K562 (cell line): Measurements from ENCODE around the gene NCL. TPM values are rescaled to one million over a fixed set of nuclear protein-coding genes. Genes with fewer than 3 reads are reported as not detected.

Experiments
- ATAC-seq: fragments of 200-7000 bp; cut with Tn5 transposase; 3 replicates; pipeline ENCODE4 v1.9.1; 2020; ENCODE audit warnings: moderate library complexity
- BruUV-seq: library from RNA; stranded (reverse); fragments of 400-500 nt; replicated peaks from 2 replicates; lab custom pipeline; 2021; lab: Mats Ljungman, UMichigan
- CTCF ChIA-PET: fragments of 300-600 bp; formaldehyde crosslinking; extraction: SDS; loops from one replicate; lab custom pipeline; 2021; ENCODE audit warnings: low intra/inter-chr PET ratio; lab: Yijun Ruan, JAX
- POLR2A ChIA-PET: fragments of 300-600, 350-650 bp; sonication (Branson Sonifier 250); formaldehyde crosslinking; extraction: SDS; loops from one replicate; lab custom pipeline; 2021; ENCODE audit warnings: antibody characterized with exemption, inconsistent platforms; lab: Yijun Ruan, JAX
- DNase-seq, 4 experiments: peaks; one replicate each; pipeline versions ENCODE4 v3.0.0 to v3.0.0-alpha.2; 2011 to 2018; ENCODE audit warnings: low spot score in 3 of 4, mixed read lengths in 3 of 4; ENCODE audit errors: extremely low read depth in 1 of 4
- FAIRE-seq: peaks from 2 replicates; lab custom pipeline; 2011; peaks lifted over from hg19 to GRCh38; lab: Jason Lieb, UNC
- H2AFZ ChIP-seq: 2 replicates; pipeline ENCODE4 v1.6.0; 2011; ENCODE audit warnings: low read depth, low read length, control low read depth, inconsistent platforms
- H3K27ac ChIP-seq: fragments of 200-600 bp; 3 replicates; pipeline ENCODE4 v1.8.0; 2011; ENCODE audit warnings: low read depth, mild to moderate bottlenecking, control low read depth, inconsistent platforms, low read length, moderate library complexity, mixed read lengths; ENCODE audit errors: extremely low read depth
- H3K27me3 ChIP-seq, 2 experiments: fragments of 300-600 bp in 1 of 2; 2 replicates in 1 of 2; 3 replicates in 1 of 2; pipeline versions ENCODE4 v1.6.0 to v1.8.0; 2011; ENCODE audit warnings: inconsistent platforms in 2 of 2, low read length in 2 of 2, mild to moderate bottlenecking in 1 of 2, mixed read lengths in 1 of 2, moderate library complexity in 1 of 2; ENCODE audit not compliant: control insufficient read depth in 2 of 2, insufficient read depth in 2 of 2
- H3K36me3 ChIP-seq: fragments of 300-600 bp; 3 replicates; pipeline ENCODE4 v1.8.0; 2011; ENCODE audit warnings: mild to moderate bottlenecking, low read length, inconsistent platforms; ENCODE audit not compliant: control insufficient read depth, insufficient read depth
- H3K4me1 ChIP-seq, 2 experiments: fragments of 200-600 bp in 1 of 2; replicated peaks in 1 of 2; 2 replicates in 1 of 2; 3 replicates in 1 of 2; pipeline versions ENCODE4 v1.5.1 to v1.8.0; 2011; ENCODE audit warnings: inconsistent platforms in 2 of 2, low read length in 2 of 2, mild to moderate bottlenecking in 1 of 2, mixed read lengths in 1 of 2, moderate library complexity in 1 of 2; ENCODE audit not compliant: control insufficient read depth in 2 of 2, insufficient read depth in 2 of 2
- H3K4me2 ChIP-seq: 2 replicates; pipeline ENCODE4 v1.6.1; 2011; ENCODE audit warnings: low read length, control low read depth, inconsistent platforms, mixed read lengths; ENCODE audit not compliant: insufficient read depth
- H3K4me3 ChIP-seq: fragments of 200-600 bp; sonication (generic), shearing (Covaris generic); 2 replicates; pipeline ENCODE4 v1.5.1; 2016; ENCODE audit warnings: control low read depth, inconsistent platforms
- H3K79me2 ChIP-seq: fragments of 200-600 bp; 3 replicates; pipeline ENCODE4 v1.8.0; 2011; ENCODE audit warnings: low read length, inconsistent platforms; ENCODE audit not compliant: control insufficient read depth, insufficient read depth
- H3K9ac ChIP-seq, 2 experiments: 2 replicates each; pipeline versions ENCODE4 v1.6.0 to v1.6.1; 2011; ENCODE audit warnings: low read depth in 2 of 2, low read length in 2 of 2, control low read depth in 1 of 2, inconsistent platforms in 1 of 2, mild to moderate bottlenecking in 1 of 2, mixed read lengths in 1 of 2; ENCODE audit not compliant: insufficient read depth in 1 of 2
- H3K9me1 ChIP-seq: one replicate; pipeline ENCODE4 v1.6.0; 2011; ENCODE audit warnings: inconsistent platforms, mild to moderate bottlenecking, low read length, moderate library complexity; ENCODE audit not compliant: control insufficient read depth, insufficient read depth
- H3K9me3 ChIP-seq: replicated peaks from 2 replicates; pipeline ENCODE4 v1.5.1; 2011; ENCODE audit warnings: low read depth, low read length, inconsistent platforms; ENCODE audit not compliant: control insufficient read depth, insufficient read depth
- H4K20me1 ChIP-seq: replicated peaks from 2 replicates; pipeline ENCODE4 v1.6.1; 2011; ENCODE audit warnings: low read length, inconsistent platforms, mixed read lengths; ENCODE audit not compliant: control insufficient read depth, insufficient read depth
- CBFB ChIP-seq: sonication (generic); formaldehyde crosslinking; IDR thresholded peaks from 2 replicates; pipeline ENCODE4 v1.4.0; 2020; ENCODE audit warnings: mild to moderate bottlenecking, missing genetic modification reagents
- CCAR2 ChIP-seq: fragments of 200-400 bp; formaldehyde crosslinking; IDR thresholded peaks from 2 replicates; pipeline ENCODE4 v1.6.1; 2017; ENCODE audit warnings: mild to moderate bottlenecking, low read depth, low read length
- CHD2 ChIP-seq: IDR thresholded peaks from 2 replicates; pipeline ENCODE4 v1.6.1; 2011; ENCODE audit warnings: low read depth, low read length
- E4F1 ChIP-seq: fragments of 250-450 bp; sonication (Bioruptor Pico); IDR thresholded peaks from 2 replicates; pipeline ENCODE4 v1.5.0; 2021; ENCODE audit warnings: mild to moderate bottlenecking, borderline replicate concordance
- ID3 ChIP-seq, 2 experiments: fragments of 250-450 bp in 1 of 2; fragments of 450-650 bp in 1 of 2; sonication (Bioruptor Pico) in 1 of 2; IDR thresholded peaks; 2 replicates each; pipeline versions ENCODE4 v1.6.1 to v1.8.0; 2016 to 2021; ENCODE audit warnings: mild to moderate bottlenecking in 2 of 2, moderate library complexity in 2 of 2, missing compliant biosample characterization in 1 of 2, missing genetic modification characterization in 1 of 2
- XRCC4 ChIP-seq: IDR thresholded peaks from one replicate; pipeline ENCODE4 v1.6.1; 2011; ENCODE audit not compliant: insufficient read depth, insufficient read length; ENCODE audit errors: extremely low read depth
- ZNF518B ChIP-seq: fragments of 250-450 bp; sonication (Bioruptor Pico); IDR thresholded peaks from 2 replicates; pipeline ENCODE4 v1.5.0; 2021; ENCODE audit warnings: mild to moderate bottlenecking, moderate library complexity
- ZNF609 ChIP-seq: sonication (generic); formaldehyde crosslinking; IDR thresholded peaks from 2 replicates; pipeline ENCODE4 v1.8.1; 2023; ENCODE audit warnings: missing genetic modification reagents, mild to moderate bottlenecking, borderline replicate concordance
- ZSCAN32 ChIP-seq: fragments of 450-650 bp; formaldehyde crosslinking; IDR thresholded peaks from 2 replicates; pipeline ENCODE4 v1.4.0; 2020; ENCODE audit warnings: mild to moderate bottlenecking, moderate library complexity
- WGBS: fragments of 100-300 bp; shearing (Covaris generic); methylation state at CpG from one replicate; pipeline ENCODE4 v1.1.6; 2016; ENCODE audit warnings: low coverage, mixed read lengths; ENCODE audit not compliant: insufficient coverage; ENCODE audit errors: missing lambda C conversion rate; 5-methylcytosine and 5-hydroxymethylcytosine counted together
- in situ Hi-C: fragments of 300-500 bp; cut with MboI; formaldehyde crosslinking; loops from 4 replicates; pipeline ENCODE4 v1.15.0; 2018; ENCODE audit warnings: inconsistent platforms, mixed read lengths
- intact Hi-C: fragments of 100-400 bp; cut with micrococcal nuclease; formaldehyde crosslinking; loops from 2 replicates; pipeline ENCODE4 v1.14.2; 2022
- polyA plus RNA-seq, 8 experiments: library from polyadenylated mRNA; depleted of rRNA in 4 of 8; stranded (reverse) in 5 of 8; unstranded in 3 of 8; fragments of >200 nt; fragmentation: Nextera tagmentation in 2 of 8; fragmentation: Illumina TruSeq in 1 of 8; extraction: Ambion mirVana in 2 of 8; extraction: Trizol in 1 of 8; gene quantifications; 2 replicates each; pipeline versions ENCODE4 v1.2.1 to v1.2.3, GENCODE V29; 2011 to 2014; ENCODE audit warnings: inconsistent platforms in 1 of 8, missing spikeins in 1 of 8
- total RNA-seq, 7 experiments: library from RNA; depleted of rRNA in 6 of 7; stranded (reverse); fragments of >200 nt in 6 of 7; fragmentation: Illumina TruSeq in 2 of 7; extraction: Trizol in 2 of 7; gene quantifications; 2 replicates each; pipeline versions ENCODE4 v1.2.1 to v1.2.3, GENCODE V29; 2011 to 2021; ENCODE audit warnings: low replicate concordance in 1 of 7

NCL gene
- total and polyA plus RNA-seq, 9 of the 15 experiments (the other 6 are each of a cell fraction or from before 2014, with no cell fraction given), result 80.9 to 732 (median 361) TPM

- FAIRE-seq (no peak), ATAC-seq (no peak), DNase-seq (no peak)
- peaks cover 6 to 45% of the 10 kb centered on the region in 2 experiments; a peak in 4 of 5 replicates for H3K27me3 ChIP-seq
- no peaks in the 10 kb centered on the region for H3K9me3 ChIP-seq
- BruUV-seq, result no TSS peak
- no peak overlapping the region for H3K9ac ChIP-seq
- CTCF ChIA-PET, result no interaction called here
- in situ Hi-C loops, result no loop called here
- no peak overlapping the region for H2AFZ ChIP-seq
- H3K79me2 ChIP-seq, result no peaks in the 10 kb centered on the region
- no peaks in the 10 kb centered on the region for H4K20me1 ChIP-seq
- H3K4me3 ChIP-seq, result no peak overlapping the region
- H3K36me3 ChIP-seq, result no peaks in the 10 kb centered on the region
- no peaks in the 10 kb centered on the region for H3K9me1 ChIP-seq
- peaks cover 0 to 4% of the 10 kb centered on the region in 2 experiments; a peak in 2 of 5 replicates for H3K4me1 ChIP-seq
- H3K27ac ChIP-seq, result no peak overlapping the region
- no peak overlapping the region for H3K4me2 ChIP-seq
- POLR2A ChIA-PET, result interaction anchor here (0.9 kb wide), 1 partner anchor 8 kb away, joined by 3 read pairs; no protein-coding TSS in a partner anchor
- 8% methylated on average over 2 of the region's 2 CpGs for WGBS
- intact Hi-C loops, result no loop called here
- TF ChIP-seq ID3 (CRISPR knock-in tag; IDR thresholded peaks at IDR 0.05), result no peak
- no peak for TF ChIP-seq ID3 (tag; IDR thresholded peaks at IDR 0.05)
- no peak for TF ChIP-seq ZNF609 (CRISPR knock-in tag)
- TF ChIP-seq CHD2, result no peak
- TF ChIP-seq ZSCAN32 (CRISPR knock-in tag), result no peak
- TF ChIP-seq CBFB, result no peak
- no peak for TF ChIP-seq ZNF518B (CRISPR knock-in tag)
- TF ChIP-seq XRCC4, result no peak
- no peak for TF ChIP-seq E4F1 (CRISPR knock-in tag)
- TF ChIP-seq CCAR2, result no peak
Measured at GRCh38 chr2:231422056-231422455, 42.2 kb downstream of the NCL start.
